PC-3 (cell line): ENCODE measurements around the gene NUP62.

Experiments
- CTCF ChIP-seq: fragments of 300-600 bp; sonication (generic); conservative IDR thresholded peaks from 2 replicates; pipeline ENCODE4 v1.5.1; 2017; ENCODE audit warnings: antibody characterized with exemption, low read depth, mild to moderate bottlenecking, low read length
- EZH2 ChIP-seq: fragments of 300-600 bp; sonication (generic); IDR thresholded peaks from one replicate; pipeline ENCODE4 v1.6.1; 2017; ENCODE audit warnings: antibody characterized with exemption, mild to moderate bottlenecking, low read length; ENCODE audit not compliant: unreplicated experiment
- EZH2phosphoT487 ChIP-seq: fragments of 300-600 bp; sonication (generic); IDR thresholded peaks from 2 replicates; pipeline ENCODE4 v1.6.1; 2018; ENCODE audit warnings: mild to moderate bottlenecking, antibody characterized with exemption, low read length, borderline replicate concordance

GRCh38 chr19:49976496-49976895 is 47.2 kb upstream of the NUP62 start:
- TF ChIP-seq CTCF = no peak
- TF ChIP-seq EZH2 = no peak
- TF ChIP-seq EZH2phosphoT487 = no peak
